ENCODE measurements around the gene KDR.

GRCh38 chr4:55092504-55092903 is 32.9 kb downstream of the KDR start:
- TF ChIP-seq, protein P1, sequence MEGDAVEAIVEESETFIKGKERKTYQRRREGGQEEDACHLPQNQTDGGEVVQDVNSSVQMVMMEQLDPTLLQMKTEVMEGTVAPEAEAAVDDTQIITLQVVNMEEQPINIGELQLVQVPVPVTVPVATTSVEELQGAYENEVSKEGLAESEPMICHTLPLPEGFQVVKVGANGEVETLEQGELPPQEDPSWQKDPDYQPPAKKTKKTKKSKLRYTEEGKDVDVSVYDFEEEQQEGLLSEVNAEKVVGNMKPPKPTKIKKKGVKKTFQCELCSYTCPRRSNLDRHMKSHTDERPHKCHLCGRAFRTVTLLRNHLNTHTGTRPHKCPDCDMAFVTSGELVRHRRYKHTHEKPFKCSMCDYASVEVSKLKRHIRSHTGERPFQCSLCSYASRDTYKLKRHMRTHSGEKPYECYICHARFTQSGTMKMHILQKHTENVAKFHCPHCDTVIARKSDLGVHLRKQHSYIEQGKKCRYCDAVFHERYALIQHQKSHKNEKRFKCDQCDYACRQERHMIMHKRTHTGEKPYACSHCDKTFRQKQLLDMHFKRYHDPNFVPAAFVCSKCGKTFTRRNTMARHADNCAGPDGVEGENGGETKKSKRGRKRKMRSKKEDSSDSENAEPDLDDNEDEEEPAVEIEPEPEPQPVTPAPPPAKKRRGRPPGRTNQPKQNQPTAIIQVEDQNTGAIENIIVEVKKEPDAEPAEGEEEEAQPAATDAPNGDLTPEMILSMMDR (IDR thresholded peaks at IDR 0.05) = no peak
- no peak for TF ChIP-seq EZH2 (IDR thresholded peaks at IDR 0.05; ENCODE audit: borderline replicate concordance, insufficient read depth, low read depth, low read length, poor library complexity, severe bottlenecking)

All from B cell (primary cell).